SH-SY5Y (cell line): Measurements from ENCODE around the gene ATP2B2.

Source experiments
- GATA2 ChIP-seq: IDR thresholded peaks from 2 replicates; pipeline ENCODE4 v1.6.1; 2011; ENCODE audit warnings: mild to moderate bottlenecking, low read depth, low read length
- GATA3 ChIP-seq: IDR thresholded peaks from 2 replicates; pipeline ENCODE4 v1.6.1; 2011; ENCODE audit warnings: low read depth, mild to moderate bottlenecking, low read length, moderate library complexity

- TF ChIP-seq GATA3 (no peak), GATA2 (no peak)
Observed at GRCh38 chr3:10287936-10288574, 217.3 kb downstream of the ATP2B2 start.
